Smooth muscle cell (in vitro differentiated cells): ENCODE results near the gene SLC37A3. TPM values are rescaled to one million over a fixed set of nuclear protein-coding genes. Genes with fewer than 3 reads are reported as not detected.
"Not testable (repeated sequence)": the region's sequence is repeated elsewhere in the genome, so short reads cannot be mapped to it uniquely, and the experiment has no call there.

ENCODE experiments used
- DNase-seq: peaks from one replicate; lab custom pipeline; 2025; ENCODE audit not compliant: unreplicated experiment; lab: John Stamatoyannopoulos, UW
- H2AFZ ChIP-seq: fragments of 200-600 bp; sonication (generic); 2 replicates; pipeline ENCODE4 v1.6.0; 2016; ENCODE audit warnings: antibody characterized with exemption, low read depth, mild to moderate bottlenecking
- H3F3A ChIP-seq: fragments of 200-600 bp; sonication (generic); 2 replicates; pipeline ENCODE4 v1.6.0; 2017; ENCODE audit warnings: antibody characterized with exemption, low read depth
- H3K27ac ChIP-seq: fragments of 200-600 bp; sonication (generic); 2 replicates; pipeline ENCODE4 v1.5.1; 2016; ENCODE audit warnings: low read depth, mild to moderate bottlenecking
- H3K27me3 ChIP-seq: fragments of 200-600 bp; sonication (generic); 2 replicates; pipeline ENCODE4 v1.6.1; 2016; ENCODE audit warnings: low read depth, mild to moderate bottlenecking
- H3K36me3 ChIP-seq: fragments of 200-600 bp; sonication (generic); 2 replicates; pipeline ENCODE4 v1.5.1; 2016; ENCODE audit warnings: low read depth
- H3K4me1 ChIP-seq: fragments of 200-600 bp; sonication (generic); 2 replicates; pipeline ENCODE4 v1.5.1; 2016; ENCODE audit warnings: low read depth
- H3K4me2 ChIP-seq: fragments of 200-600 bp; sonication (generic); 2 replicates; pipeline ENCODE4 v1.6.0; 2016; ENCODE audit warnings: mild to moderate bottlenecking
- H3K4me3 ChIP-seq: fragments of 200-600 bp; sonication (generic); 2 replicates; pipeline ENCODE4 v1.5.1; 2016; ENCODE audit warnings: mild to moderate bottlenecking
- H3K79me2 ChIP-seq: fragments of 200-600 bp; sonication (generic); 2 replicates; pipeline ENCODE4 v1.6.0; 2016; ENCODE audit warnings: low read depth, mild to moderate bottlenecking
- H3K9ac ChIP-seq: fragments of 200-600 bp; sonication (generic); 2 replicates; pipeline ENCODE4 v1.6.0; 2016; ENCODE audit warnings: low read depth
- H3K9me3 ChIP-seq: fragments of 200-600 bp; sonication (generic); replicated peaks from 2 replicates; pipeline ENCODE4 v1.5.1; 2016; ENCODE audit warnings: low read depth
- H4K20me1 ChIP-seq: fragments of 200-600 bp; sonication (generic); 2 replicates; pipeline ENCODE4 v1.6.0; 2016; ENCODE audit warnings: low read depth
- WGBS: methylation state at CpG from one replicate; pipeline ENCODE4 v1.1.7; 2016; ENCODE audit warnings: low lambda C conversion rate; 5-methylcytosine and 5-hydroxymethylcytosine counted together
- polyA plus RNA-seq: library from polyadenylated mRNA; unstranded; fragments of >200 nt; fragmentation: Nextera tagmentation; extraction: Ambion mirVana; gene quantifications from 2 replicates; pipeline ENCODE4 v1.2.1, GENCODE V29; 2016
- total RNA-seq: library from RNA; depleted of rRNA; stranded (reverse); fragments of >200 nt; gene quantifications from 2 replicates; pipeline ENCODE4 v1.2.3, GENCODE V29; 2014
- TF ChIP-seq, protein P1 (sequence below): fragments of 200-600 bp; sonication (generic); IDR thresholded peaks from 2 replicates; pipeline ENCODE4 v1.5.1; 2017; ENCODE audit warnings: borderline replicate concordance, mild to moderate bottlenecking, antibody characterized with exemption; ENCODE audit not compliant: insufficient read depth, poor library complexity, severe bottlenecking

The SLC37A3 gene
- total and polyA plus RNA-seq, 2 experiments from 2014 or later: 42.8 to 54.2 TPM

GRCh38 chr7:140312141-140312846 is 86.0 kb downstream of the SLC37A3 start:
- H3K9me3 ChIP-seq: peaks cover 8% of the 10 kb centered on the region
- H3K4me2 ChIP-seq: no peak overlapping the region
- H3K36me3 ChIP-seq: no peaks in the 10 kb centered on the region
- no peaks in the 10 kb centered on the region for H3K27me3 ChIP-seq
- H3K79me2 ChIP-seq: no peaks in the 10 kb centered on the region
- TF ChIP-seq, protein P1, sequence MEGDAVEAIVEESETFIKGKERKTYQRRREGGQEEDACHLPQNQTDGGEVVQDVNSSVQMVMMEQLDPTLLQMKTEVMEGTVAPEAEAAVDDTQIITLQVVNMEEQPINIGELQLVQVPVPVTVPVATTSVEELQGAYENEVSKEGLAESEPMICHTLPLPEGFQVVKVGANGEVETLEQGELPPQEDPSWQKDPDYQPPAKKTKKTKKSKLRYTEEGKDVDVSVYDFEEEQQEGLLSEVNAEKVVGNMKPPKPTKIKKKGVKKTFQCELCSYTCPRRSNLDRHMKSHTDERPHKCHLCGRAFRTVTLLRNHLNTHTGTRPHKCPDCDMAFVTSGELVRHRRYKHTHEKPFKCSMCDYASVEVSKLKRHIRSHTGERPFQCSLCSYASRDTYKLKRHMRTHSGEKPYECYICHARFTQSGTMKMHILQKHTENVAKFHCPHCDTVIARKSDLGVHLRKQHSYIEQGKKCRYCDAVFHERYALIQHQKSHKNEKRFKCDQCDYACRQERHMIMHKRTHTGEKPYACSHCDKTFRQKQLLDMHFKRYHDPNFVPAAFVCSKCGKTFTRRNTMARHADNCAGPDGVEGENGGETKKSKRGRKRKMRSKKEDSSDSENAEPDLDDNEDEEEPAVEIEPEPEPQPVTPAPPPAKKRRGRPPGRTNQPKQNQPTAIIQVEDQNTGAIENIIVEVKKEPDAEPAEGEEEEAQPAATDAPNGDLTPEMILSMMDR: no peak
- no peaks in the 10 kb centered on the region for H3F3A ChIP-seq
- 100% methylated on average over 2 of the region's 2 CpGs for WGBS
- no peak for DNase-seq
- H3K9ac ChIP-seq: no peak overlapping the region
- H3K4me1 ChIP-seq: peaks cover 7% of the 10 kb centered on the region
- no peak overlapping the region for H3K4me3 ChIP-seq
- no peak overlapping the region for H3K27ac ChIP-seq
- no peak overlapping the region for H2AFZ ChIP-seq
- H4K20me1 ChIP-seq: no peaks in the 10 kb centered on the region

GRCh38 chr7:140311128-140311527 is 87.2 kb downstream of the SLC37A3 start:
- not testable (repeated sequence) for H3K9me3 ChIP-seq

GRCh38 chr7:140310337-140311002 is 87.9 kb downstream of the SLC37A3 start:
- H3K36me3 ChIP-seq: no peaks in the 10 kb centered on the region
- no peak for DNase-seq
- no peak overlapping the region for H3K9ac ChIP-seq
- H3K4me2 ChIP-seq: no peak overlapping the region
- no peak overlapping the region for H3K27ac ChIP-seq
- peaks cover 7% of the 10 kb centered on the region for H3K4me1 ChIP-seq
- no peak overlapping the region for H2AFZ ChIP-seq
- no peaks in the 10 kb centered on the region for H3K27me3 ChIP-seq
- H4K20me1 ChIP-seq: no peaks in the 10 kb centered on the region
- TF ChIP-seq, protein P1: no peak
- H3F3A ChIP-seq: no peaks in the 10 kb centered on the region
- H3K4me3 ChIP-seq: no peak overlapping the region
- H3K79me2 ChIP-seq: no peaks in the 10 kb centered on the region
- peaks cover 8% of the 10 kb centered on the region for H3K9me3 ChIP-seq
- 91% methylated on average over 3 of the region's 3 CpGs for WGBS

More at GRCh38 chr7:140311128-140311527, 87.2 kb downstream of the SLC37A3 start:
- H4K20me1 ChIP-seq, H3F3A ChIP-seq, H3K27me3 ChIP-seq, H3K27ac ChIP-seq, H3K4me2 ChIP-seq, DNase-seq, H3K9ac ChIP-seq, H3K4me3 ChIP-seq, H3K79me2 ChIP-seq, H2AFZ ChIP-seq, H3K36me3 ChIP-seq, H3K4me1 ChIP-seq: not testable (repeated sequence)
- WGBS: 98% methylated on average over 2 of the region's 2 CpGs

- TF ChIP-seq, protein P1: no peak
- Histone ChIP-seq H3K9me3 (peaks cover 8% of the 10 kb centered on the region), H3K4me1 (no peaks in the 10 kb centered on the region), H3K4me2 (no peak overlapping the region), H3K36me3 (no peaks in the 10 kb centered on the region), H3K27ac (no peak overlapping the region), H3F3A (no peaks in the 10 kb centered on the region), H2AFZ (no peak overlapping the region), H3K79me2 (no peaks in the 10 kb centered on the region), H3K27me3 (no peaks in the 10 kb centered on the region), H3K9ac (no peak overlapping the region), H4K20me1 (no peaks in the 10 kb centered on the region), H3K4me3 (no peak overlapping the region)
- no peak for DNase-seq
- 95% methylated on average over 3 of the region's 3 CpGs for WGBS
Observed at GRCh38 chr7:140308060-140308459, 90.3 kb downstream of the SLC37A3 start.
